Measurements from ENCODE around the gene RAB43.

Gene RAB43

DNA sequence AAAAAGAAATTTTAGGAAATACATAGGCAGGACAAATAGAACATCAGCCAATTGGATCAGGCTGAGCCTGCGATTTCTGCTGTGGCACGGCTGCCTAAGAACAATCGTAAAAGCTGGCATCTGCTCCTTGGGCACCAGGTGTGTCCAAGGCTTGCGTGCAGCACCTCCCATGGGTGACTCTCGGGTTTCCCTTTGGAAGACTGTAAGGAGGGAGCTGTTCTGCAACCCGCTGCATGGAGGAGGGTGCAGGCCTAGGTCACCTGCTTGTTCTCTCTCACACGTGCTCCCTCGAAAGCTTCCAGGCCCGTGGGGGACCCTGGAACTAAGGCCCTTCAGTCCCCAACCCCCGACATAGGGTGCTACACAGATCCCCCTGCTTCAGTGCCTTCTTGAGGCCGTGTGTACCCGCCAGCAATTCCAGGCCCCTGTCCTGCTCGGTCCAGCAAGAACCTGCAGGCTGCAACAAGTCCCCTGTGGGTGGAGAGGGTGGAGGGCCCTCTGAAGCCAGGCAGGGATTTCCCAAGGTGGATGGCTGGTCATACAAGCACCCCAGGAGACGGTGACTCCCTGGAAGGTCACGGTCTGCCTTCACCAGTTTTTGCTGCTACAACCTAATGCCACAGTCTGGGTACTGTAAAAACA lies 57.6 kb downstream of the RAB43 start:
- no peak for TF ChIP-seq ZNF274 (IDR thresholded peaks at IDR 0.05; ENCODE audit: low read depth, low read length)
- no peak overlapping the region for H3K4me3 ChIP-seq (ENCODE audit: low read length)

DNA sequence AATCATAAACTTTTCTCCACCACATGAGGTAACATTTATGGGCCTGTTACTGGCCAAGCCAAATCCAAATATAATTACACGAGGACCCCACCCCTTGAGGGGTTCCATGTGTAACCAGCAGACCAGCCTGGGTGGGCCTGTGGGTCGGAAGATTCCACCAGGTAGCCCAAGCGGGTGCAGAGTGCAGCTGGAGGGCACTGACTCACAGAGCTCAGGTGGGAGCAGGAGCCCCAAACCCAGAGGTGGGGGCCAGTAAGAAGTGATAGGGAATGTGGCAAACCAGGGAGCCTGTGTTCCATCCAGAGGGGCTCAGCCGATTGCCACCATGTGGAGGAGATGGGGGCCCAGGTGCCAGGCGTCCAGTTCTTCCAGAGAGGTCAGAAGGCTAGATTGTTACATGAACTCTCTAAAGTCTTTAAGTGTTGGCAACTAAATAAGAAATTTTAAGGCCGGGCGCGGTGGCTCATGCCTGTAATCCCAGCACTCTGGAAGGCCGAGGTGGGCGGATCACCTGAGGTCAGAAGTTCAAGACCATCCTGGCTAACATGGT lies 58.4 kb downstream of the RAB43 start:
- no peak for TF ChIP-seq ZNF274 (IDR thresholded peaks at IDR 0.05; ENCODE audit: low read depth, low read length)
- H3K4me3 ChIP-seq (ENCODE audit: low read length), result no peak overlapping the region

DNA sequence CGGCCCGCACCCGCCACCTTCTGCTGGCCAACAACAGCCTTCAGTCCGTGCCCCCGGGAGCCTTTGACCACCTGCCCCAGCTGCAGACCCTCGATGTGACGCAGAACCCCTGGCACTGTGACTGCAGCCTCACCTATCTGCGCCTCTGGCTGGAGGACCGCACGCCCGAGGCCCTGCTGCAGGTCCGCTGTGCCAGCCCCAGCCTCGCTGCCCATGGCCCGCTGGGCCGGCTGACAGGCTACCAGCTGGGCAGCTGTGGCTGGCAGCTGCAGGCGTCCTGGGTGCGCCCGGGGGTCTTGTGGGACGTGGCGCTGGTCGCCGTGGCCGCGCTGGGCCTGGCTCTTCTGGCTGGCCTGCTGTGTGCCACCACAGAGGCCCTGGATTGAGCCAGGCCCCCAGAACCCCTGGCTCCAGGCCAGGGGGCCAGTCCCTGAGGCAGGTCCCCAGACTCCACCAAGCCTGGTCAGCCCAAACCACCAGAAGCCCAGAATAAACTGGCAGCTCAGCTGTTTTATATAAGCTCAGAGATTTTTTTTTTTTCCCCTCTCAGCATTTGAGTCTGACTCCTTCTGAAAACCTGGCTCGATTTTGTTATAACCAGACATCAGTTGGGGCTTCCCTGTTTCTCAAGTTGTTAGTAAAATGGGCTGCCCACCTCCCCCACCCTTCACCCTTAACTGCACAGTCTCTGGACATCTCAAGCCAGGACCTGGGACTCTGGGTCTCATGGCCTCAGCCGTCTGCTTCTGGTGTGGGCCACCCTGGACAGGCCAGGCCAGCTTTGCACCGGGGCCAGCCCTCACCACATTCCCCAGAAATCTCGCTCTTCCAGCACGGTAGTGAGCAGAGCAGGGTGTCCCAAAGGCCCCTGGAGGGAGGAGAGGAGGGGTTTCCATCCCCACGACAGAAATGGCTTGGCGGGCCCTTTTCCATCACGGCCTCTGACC lies 59.4 kb downstream of the RAB43 start:
- H3K4me3 ChIP-seq (ENCODE audit: low read length), result no peak overlapping the region
- TF ChIP-seq ZNF274 (IDR thresholded peaks at IDR 0.05; ENCODE audit: low read depth, low read length), result no peak

DNA sequence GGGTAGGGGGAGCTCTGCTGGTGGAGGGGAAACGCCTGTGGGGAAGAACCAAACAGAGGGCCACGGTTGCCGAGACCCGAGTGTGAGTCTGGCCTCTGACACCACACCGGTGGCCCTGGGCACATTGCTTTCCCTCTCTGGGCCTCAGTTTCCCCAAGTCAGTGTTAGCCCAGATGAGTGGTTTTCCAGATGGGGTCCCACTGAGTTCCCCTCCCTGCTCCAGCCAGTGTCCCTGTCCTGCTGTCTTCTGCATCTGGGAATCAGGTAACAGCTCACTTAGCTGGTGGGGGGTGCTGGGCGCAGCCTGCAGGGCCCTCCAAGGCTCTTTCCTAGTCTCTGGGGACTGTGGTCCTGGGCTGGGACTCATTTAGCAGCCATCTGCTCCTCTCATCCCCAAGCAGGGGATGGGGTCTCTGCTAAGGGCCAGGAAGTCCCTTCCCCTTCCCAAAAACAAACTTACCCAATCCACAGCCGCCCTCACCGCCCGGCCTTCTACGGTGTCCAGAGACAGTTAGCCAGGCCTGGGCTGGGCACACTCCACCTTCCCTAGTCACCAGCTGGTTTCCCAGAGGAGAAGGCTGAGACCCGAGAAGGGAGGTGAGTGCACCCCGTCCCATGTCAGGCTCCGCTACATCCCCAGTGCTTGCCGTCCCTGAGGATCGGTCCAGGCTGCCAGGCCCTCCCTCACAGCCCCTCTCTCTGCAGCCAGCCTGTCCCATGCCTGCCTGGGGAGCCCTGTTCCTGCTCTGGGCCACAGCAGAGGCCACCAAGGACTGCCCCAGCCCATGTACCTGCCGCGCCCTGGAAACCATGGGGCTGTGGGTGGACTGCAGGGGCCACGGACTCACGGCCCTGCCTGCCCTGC lies 60.3 kb downstream of the RAB43 start:
- H3K4me3 ChIP-seq (ENCODE audit: low read length), result no peak overlapping the region
- no peak for TF ChIP-seq ZNF274 (IDR thresholded peaks at IDR 0.05; ENCODE audit: low read depth, low read length)

DNA sequence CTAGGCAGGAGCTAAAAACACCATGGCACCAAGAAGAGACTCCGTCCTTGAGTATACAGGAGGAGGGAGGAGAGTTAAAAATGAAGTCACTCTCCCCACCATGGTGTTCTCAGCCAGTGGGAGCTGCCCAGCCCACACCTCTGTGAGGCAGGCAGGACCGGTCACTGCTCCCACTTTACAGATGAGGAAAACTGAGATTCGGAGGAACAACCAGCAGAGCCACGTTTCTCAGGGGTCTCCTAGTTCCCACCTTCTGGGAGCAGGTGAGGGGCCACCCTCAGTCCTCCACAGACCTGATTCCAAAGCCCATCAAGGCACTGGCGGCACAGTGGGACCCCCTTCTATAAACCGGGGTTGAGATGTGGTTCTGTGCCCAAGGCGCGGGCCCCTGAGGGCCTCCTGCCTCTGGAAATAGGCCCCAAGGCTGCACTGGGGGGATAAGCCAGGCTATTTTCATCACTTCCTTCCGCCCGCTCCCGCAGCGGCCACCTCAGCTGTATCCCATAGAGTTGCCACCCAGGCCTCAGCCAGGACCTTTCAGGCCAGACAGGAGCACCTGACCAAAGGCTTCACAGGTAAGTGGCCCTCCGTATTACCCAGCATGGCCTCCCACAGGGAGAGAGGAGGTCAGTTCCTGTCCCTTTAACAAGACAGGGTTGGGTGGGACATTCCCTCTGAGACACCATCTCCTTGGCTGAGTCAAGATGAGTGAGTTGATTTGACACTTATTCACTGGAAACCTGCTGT lies 61.2 kb downstream of the RAB43 start, which contains the start of gene GP9:
Gene GP9 (plus strand): TSS at position 504 of the 747 bp plus-strand sequence. CDS start 961 bp downstream, outside the sequence.
- no peak within 1 kb of the TSS for H3K4me3 ChIP-seq (ENCODE audit: low read length)
- TF ChIP-seq ZNF274 (IDR thresholded peaks at IDR 0.05; ENCODE audit: low read depth, low read length), result no peak

DNA sequence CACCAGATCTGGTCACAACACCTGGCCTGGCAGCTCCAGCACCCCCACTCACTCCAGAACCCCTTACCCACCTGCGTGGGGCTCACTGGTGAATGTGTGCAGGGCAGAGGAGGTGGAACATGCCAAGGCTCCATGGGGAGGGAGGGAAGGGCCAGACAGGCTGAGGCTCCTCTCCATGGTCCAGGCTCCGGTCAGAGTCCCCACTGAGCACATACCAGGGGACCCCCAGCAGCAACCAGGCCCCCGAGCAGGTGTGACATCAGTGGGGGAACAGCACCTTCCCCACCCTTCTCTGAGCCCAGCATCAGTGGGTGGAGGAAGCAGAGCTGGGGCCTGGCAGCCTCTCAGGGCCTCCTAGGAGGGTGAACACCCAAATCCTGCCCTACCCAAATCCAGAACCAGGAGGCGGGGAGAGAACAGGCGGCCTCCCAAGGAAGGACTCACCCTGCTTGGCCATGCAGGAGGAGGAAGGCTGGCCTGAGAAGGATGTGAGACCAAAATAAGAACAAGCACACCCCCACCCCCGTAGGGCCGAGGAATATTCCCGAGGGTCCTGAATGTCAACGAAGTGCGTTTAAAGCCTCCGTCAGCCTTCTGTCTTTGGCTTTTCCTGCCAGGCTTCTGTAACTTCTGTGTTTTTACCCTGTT lies 62.2 kb downstream of the RAB43 start:
- no peak overlapping the region for H3K4me3 ChIP-seq (ENCODE audit: low read length)
- no peak for TF ChIP-seq ZNF274 (IDR thresholded peaks at IDR 0.05; ENCODE audit: low read depth, low read length)

DNA sequence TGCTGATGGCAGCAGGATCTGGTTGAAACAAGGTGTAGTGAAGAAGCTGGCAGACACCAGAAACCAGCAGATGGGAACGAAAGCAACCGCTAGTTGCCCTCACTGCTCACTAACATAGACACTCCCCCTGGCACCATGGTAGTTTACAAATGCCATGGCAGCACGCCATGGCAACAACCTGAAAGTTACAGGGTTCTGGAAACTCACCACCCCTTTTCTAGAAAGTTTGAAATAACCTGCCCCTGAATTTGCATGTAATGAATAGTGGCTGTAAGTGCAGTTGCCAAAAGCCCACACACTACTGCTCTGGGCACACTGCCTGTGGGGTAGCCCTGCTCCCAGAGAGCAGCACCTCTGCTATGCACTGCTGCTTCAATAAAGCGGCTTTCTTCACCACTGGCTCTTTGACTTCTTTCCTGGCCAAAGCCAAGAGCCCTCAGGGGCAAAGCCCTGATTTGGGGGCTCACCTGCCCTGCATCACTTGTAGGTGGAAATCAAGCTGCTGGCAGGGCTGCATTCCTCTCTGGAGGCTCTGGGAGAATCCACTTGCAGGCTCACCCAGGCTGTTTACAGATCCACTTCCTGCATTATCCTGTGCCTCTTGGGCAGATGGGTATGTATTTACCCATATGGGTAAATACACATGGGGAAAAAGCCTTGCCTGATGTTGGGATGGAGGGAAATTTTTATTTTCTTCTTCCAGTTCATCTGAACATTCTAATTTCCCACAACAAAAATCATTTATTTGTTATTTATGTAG lies 63.0 kb downstream of the RAB43 start:
- TF ChIP-seq ZNF274 (IDR thresholded peaks at IDR 0.05; ENCODE audit: low read depth, low read length), result no peak
- no peak overlapping the region for H3K4me3 ChIP-seq (ENCODE audit: low read length)

DNA sequence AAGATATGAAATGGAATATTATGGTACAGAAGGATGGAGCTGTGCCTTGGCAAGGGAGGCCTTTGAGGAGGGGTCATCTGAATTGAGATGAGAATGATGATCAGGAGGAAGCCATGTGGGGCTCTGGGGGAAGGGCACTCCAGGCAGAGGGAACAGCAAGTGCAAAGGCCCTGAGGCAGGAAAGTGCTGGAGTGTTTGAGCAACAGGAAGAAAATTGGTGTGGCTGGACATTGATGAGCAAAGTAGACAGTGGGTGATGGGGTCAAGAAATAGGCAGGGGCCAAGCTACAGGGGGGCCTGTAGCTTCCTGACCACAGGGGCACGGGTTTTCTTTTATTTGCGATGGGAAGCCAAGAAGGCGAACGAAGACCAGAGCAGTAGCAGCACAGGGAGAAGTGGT lies 64.4 kb downstream of the RAB43 start:
- no peak overlapping the region for H3K4me3 ChIP-seq (ENCODE audit: low read length)
- no peak for TF ChIP-seq ZNF274 (IDR thresholded peaks at IDR 0.05; ENCODE audit: low read depth, low read length)

DNA sequence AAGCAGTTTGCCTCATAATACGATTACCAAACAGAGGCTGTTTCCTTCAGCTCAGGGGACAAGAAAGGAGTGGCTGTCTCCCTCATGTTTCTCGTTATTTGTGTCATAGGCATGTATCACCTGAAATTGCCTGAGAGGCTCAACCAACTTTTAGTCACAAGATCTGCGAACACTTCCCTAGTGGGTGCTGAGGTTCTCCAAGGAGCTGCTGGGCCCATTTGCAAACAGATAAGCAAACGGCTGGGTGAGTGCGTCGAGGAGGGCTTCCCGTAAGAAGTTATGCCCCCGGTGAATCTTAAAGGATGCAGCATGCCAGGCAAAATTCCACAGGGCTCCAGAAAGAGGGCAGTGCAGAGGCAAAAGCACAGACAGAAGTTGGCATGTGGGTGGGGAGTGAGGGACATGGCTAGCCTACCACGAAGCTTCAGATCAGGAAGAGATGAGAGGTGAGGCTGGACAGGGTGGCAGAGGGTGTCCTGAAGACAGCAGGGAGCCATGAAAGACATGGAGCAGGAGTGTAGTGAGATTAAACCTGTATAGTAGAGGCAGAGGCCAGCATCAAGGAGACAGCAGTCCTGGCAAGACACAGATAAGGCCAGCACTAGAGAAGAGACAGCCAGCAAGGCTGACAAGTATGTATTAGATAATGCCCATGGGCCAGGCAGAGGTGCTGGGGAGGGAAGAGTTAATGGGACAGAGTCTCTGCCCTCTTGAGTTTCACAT lies 65.0 kb downstream of the RAB43 start:
- no peak overlapping the region for H3K4me3 ChIP-seq (ENCODE audit: low read length)
- no peak for TF ChIP-seq ZNF274 (IDR thresholded peaks at IDR 0.05; ENCODE audit: low read depth, low read length)

DNA sequence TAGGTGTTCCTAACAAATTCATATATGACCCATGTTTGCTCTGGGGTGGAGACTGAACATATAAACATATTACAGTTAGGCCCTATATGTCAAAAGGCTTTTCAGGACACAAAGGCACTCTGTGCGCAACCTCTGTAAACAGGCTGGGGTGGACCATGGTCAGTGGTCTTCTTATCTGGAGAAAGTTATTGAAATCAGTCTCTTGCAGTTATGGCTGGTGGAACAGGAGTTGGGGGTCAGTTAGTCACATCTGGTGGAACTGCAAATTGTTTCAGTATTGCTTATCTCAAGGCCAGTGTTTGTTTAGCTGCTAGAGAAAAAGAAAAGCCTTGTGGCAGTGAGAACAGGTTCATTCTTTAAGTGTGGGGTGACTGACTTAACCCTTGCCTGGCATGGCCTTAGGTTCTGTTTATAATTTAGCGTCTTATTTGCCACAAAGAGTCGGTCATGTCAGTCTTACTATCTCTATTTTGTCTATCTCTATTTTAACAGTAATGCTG lies 66.9 kb downstream of the RAB43 start:
- no peak overlapping the region for H3K4me3 ChIP-seq (ENCODE audit: low read length)

DNA sequence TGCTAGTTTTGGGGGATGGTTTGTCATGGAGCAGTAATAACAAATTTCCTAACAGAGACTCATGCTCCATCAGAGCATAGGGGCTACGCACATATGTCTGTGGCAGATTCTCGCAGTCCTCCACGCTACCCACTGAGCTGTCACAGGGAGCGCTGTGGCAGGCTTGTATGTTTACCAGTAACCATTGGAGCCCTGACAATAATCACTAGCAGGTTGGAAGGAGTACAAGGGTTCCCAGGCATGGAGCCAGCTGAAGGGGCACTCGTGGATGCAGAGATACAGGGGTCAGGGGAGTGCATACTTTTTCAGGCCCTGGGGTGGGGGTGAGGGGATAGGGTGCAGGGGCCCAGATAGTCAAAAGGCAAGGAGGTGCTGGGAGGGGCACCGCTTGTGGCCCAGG lies 68.9 kb downstream of the RAB43 start:
- H3K4me3 ChIP-seq (ENCODE audit: low read length), result no peak overlapping the region
- no peak for TF ChIP-seq ZNF274 (IDR thresholded peaks at IDR 0.05; ENCODE audit: low read depth, low read length)

More for the DNA sequence above, 66.9 kb downstream of the RAB43 start:
- TF ChIP-seq ZNF274 (IDR thresholded peaks at IDR 0.05; ENCODE audit: low read depth, low read length), result no peak

All from GM08714 (cell line).